Thyroid gland (tissue), 4 donors: ENCODE data around the gene HACD1.

Experiments used
- CTCF ChIP-seq, 6 experiments: fragments of 200-600 bp in 3 of 6; fragments of 450-650 bp in 3 of 6; sonication (generic) in 3 of 6; IDR thresholded peaks; one replicate each; pipeline ENCODE4 v1.5.1; 2016 to 2019; ENCODE audit warnings: antibody characterized with exemption in 6 of 6, mild to moderate bottlenecking in 2 of 6, inconsistent platforms in 1 of 6, moderate library complexity in 1 of 6
- POLR2A ChIP-seq, 2 donors: fragments of 450-650 bp; IDR thresholded peaks; one replicate each; pipeline ENCODE4 v1.6.1; 2017; ENCODE audit warnings: antibody characterized with exemption in 2 of 2, mild to moderate bottlenecking in 2 of 2, moderate library complexity in 1 of 2

- TF ChIP-seq POLR2A (IDR thresholded peaks at IDR 0.05) (no peak), CTCF (IDR thresholded peaks at IDR 0.05) (no peak)
These were observed 52.3 kb downstream of the HACD1 start for GRCh38 chr10:17564911-17565310.
